GM23338 (cell line): ENCODE measurements around the gene NCAPH2. TPM values are rescaled to one million over a fixed set of nuclear protein-coding genes. Genes with fewer than 3 reads are reported as not detected.

Source experiments
- CREB1 ChIP-seq: fragments of 250-450 bp; sonication (Bioruptor Pico); IDR thresholded peaks from 2 replicates; pipeline ENCODE4 v1.5.0; 2020; ENCODE audit warnings: low read depth, mild to moderate bottlenecking, moderate library complexity
- CTCF ChIP-seq, 2 experiments: fragments of 200-600 bp in 1 of 2; sonication (generic) in 1 of 2; conservative IDR thresholded peaks; 2 replicates each; pipeline versions ENCODE4 v1.5.1 to v1.6.1; 2016 to 2017; ENCODE audit warnings: antibody characterized with exemption in 2 of 2, low read depth in 2 of 2, mild to moderate bottlenecking in 2 of 2, moderate library complexity in 1 of 2
- ETS1 ChIP-seq: IDR thresholded peaks from 2 replicates; pipeline ENCODE4 v1.6.1; 2016; ENCODE audit warnings: antibody characterized with exemption
- EZH2phosphoT487 ChIP-seq: fragments of 200-600 bp; sonication (generic); IDR thresholded peaks from one replicate; pipeline ENCODE4 v1.8.1; 2018; ENCODE audit warnings: antibody characterized with exemption; ENCODE audit not compliant: unreplicated experiment
- JUNB ChIP-seq: IDR thresholded peaks from one replicate; pipeline ENCODE4 v1.6.1; 2016; ENCODE audit warnings: antibody characterized with exemption; ENCODE audit not compliant: unreplicated experiment
- NANOG ChIP-seq: IDR thresholded peaks from 2 replicates; pipeline ENCODE4 v1.6.1; 2016; ENCODE audit warnings: antibody characterized with exemption, borderline replicate concordance
- POLR2AphosphoS5 ChIP-seq: IDR thresholded peaks from 2 replicates; pipeline ENCODE4 v1.6.1; 2016; ENCODE audit warnings: antibody characterized with exemption, low read depth
- STAT1 ChIP-seq: IDR thresholded peaks from one replicate; pipeline ENCODE4 v1.6.1; 2016; ENCODE audit warnings: antibody characterized with exemption; ENCODE audit not compliant: unreplicated experiment
- ZNF331 ChIP-seq: fragments of 250-450 bp; sonication (Bioruptor Pico); IDR thresholded peaks from 2 replicates; pipeline ENCODE4 v1.5.0; 2020; ENCODE audit warnings: low read depth, mild to moderate bottlenecking, moderate library complexity
- ZNF462 ChIP-seq: fragments of 250-450 bp; sonication (Bioruptor Pico); IDR thresholded peaks from 2 replicates; pipeline ENCODE4 v1.5.0; 2020; ENCODE audit warnings: mild to moderate bottlenecking, moderate library complexity
- polyA plus RNA-seq: library from polyadenylated mRNA; unstranded; fragments of >200 nt; fragmentation: Nextera tagmentation; extraction: Ambion mirVana; gene quantifications from 2 replicates; pipeline ENCODE4 v1.2.1, GENCODE V29; 2016
- total RNA-seq: library from RNA; depleted of rRNA; stranded (reverse); fragments of >200 nt; shearing (Covaris generic); gene quantifications from 2 replicates; pipeline ENCODE4 v1.2.3, GENCODE V29; 2014

The NCAPH2 gene
- total and polyA plus RNA-seq, 2 experiments from 2014 or later, result 52.2 to 76.1 TPM

- TF ChIP-seq ZNF462 (CRISPR knock-in tag) (no peak), POLR2AphosphoS5 (no peak), ETS1 (no peak), EZH2phosphoT487 (no peak), ZNF331 (CRISPR knock-in tag) (no peak), CTCF (conservative IDR thresholded peaks at IDR 0.05; ENCODE audit: low read depth in 2 of 2) (no peak), CREB1 (no peak), STAT1 (no peak), NANOG (no peak), JUNB (no peak)
Observed at GRCh38 chr22:50537765-50538164, 29.7 kb downstream of the NCAPH2 start (continued).
